GM12878 (cell line): ENCODE data around the gene CHRNB2. TPM values are rescaled to one million over a fixed set of nuclear protein-coding genes. Genes with fewer than 3 reads are reported as not detected.

Experiments used
- ATAC-seq: fragments of 200-7000 bp; cut with Tn5 transposase; 3 replicates; pipeline ENCODE4 v1.9.1; 2020; ENCODE audit warnings: mild to moderate bottlenecking, moderate library complexity
- BruUV-seq: library from RNA; stranded (reverse); fragments of 400-500 nt; replicated peaks from 2 replicates; lab custom pipeline; 2021; lab: Mats Ljungman, UMichigan
- CTCF ChIA-PET: fragments of 300-600 bp; sonication (Branson Sonifier 250); formaldehyde crosslinking; extraction: SDS; loops from one replicate; lab custom pipeline; 2021; ENCODE audit warnings: inconsistent platforms; lab: Yijun Ruan, JAX
- POLR2A ChIA-PET: fragments of 350-600 bp; formaldehyde crosslinking; extraction: SDS; loops from one replicate; lab custom pipeline; 2021; ENCODE audit warnings: inconsistent platforms; lab: Charles Lee
- RAD21 ChIA-PET: fragments of 300-600 bp; sonication (Branson Sonifier 250); formaldehyde crosslinking; loops from one replicate; lab custom pipeline; 2023; ENCODE audit warnings: antibody characterized with exemption; ENCODE audit not compliant: unreplicated experiment; lab: Charles Lee
- SMC1A ChIA-PET: fragments of 300-600 bp; sonication (Branson Sonifier 250); formaldehyde crosslinking; loops from one replicate; lab custom pipeline; 2023; ENCODE audit not compliant: unreplicated experiment, uncharacterized antibody; lab: Charles Lee
- DNase-seq: peaks from one replicate; pipeline ENCODE4 v3.0.0-alpha.2; 2011; ENCODE audit warnings: low read depth, low spot score
- FAIRE-seq: peaks from 3 replicates; lab custom pipeline; 2011; peaks lifted over from hg19 to GRCh38; lab: Jason Lieb, UNC
- H2AFZ ChIP-seq: 2 replicates; pipeline ENCODE4 v1.6.0; 2011; ENCODE audit warnings: low read depth, low read length, control low read depth; ENCODE audit not compliant: control insufficient read depth
- H3K27ac ChIP-seq: 2 replicates; pipeline ENCODE4 v1.5.1; 2011; ENCODE audit warnings: control low read depth; ENCODE audit not compliant: control insufficient read depth, insufficient read depth
- H3K27me3 ChIP-seq, 2 experiments: replicated peaks in 1 of 2; 2 replicates each; pipeline versions ENCODE4 v1.6.0 to v1.6.1; 2011; ENCODE audit warnings: low read length in 1 of 2; ENCODE audit not compliant: control insufficient read depth in 2 of 2, insufficient read depth in 2 of 2
- H3K36me3 ChIP-seq, 2 experiments: 2 replicates each; pipeline ENCODE4 v1.5.1; 2011; ENCODE audit warnings: low read length in 1 of 2; ENCODE audit not compliant: control insufficient read depth in 2 of 2, insufficient read depth in 2 of 2
- H3K4me1 ChIP-seq: 2 replicates; pipeline ENCODE4 v1.6.1; 2011; ENCODE audit warnings: mild to moderate bottlenecking, low read length, moderate library complexity, mixed read lengths; ENCODE audit not compliant: control insufficient read depth, insufficient read depth
- H3K4me2 ChIP-seq: 2 replicates; pipeline ENCODE4 v1.6.0; 2011; ENCODE audit warnings: control low read depth; ENCODE audit not compliant: control insufficient read depth, insufficient read depth
- H3K4me3 ChIP-seq: fragments of 200-600 bp; sonication (generic); 2 replicates; pipeline ENCODE4 v1.5.1; 2016
- H3K79me2 ChIP-seq: 2 replicates; pipeline ENCODE4 v1.6.0; 2011; ENCODE audit warnings: low read length; ENCODE audit not compliant: control insufficient read depth, insufficient read depth
- H3K9ac ChIP-seq: 2 replicates; pipeline ENCODE4 v1.8.0; 2011; ENCODE audit warnings: low read length, control low read depth, mixed read lengths; ENCODE audit not compliant: control insufficient read depth, insufficient read depth
- H3K9me3 ChIP-seq: replicated peaks from 3 replicates; pipeline ENCODE4 v1.5.1; 2011; ENCODE audit warnings: mild to moderate bottlenecking, low read length; ENCODE audit not compliant: control insufficient read depth, insufficient read depth
- H4K20me1 ChIP-seq: 2 replicates; pipeline ENCODE4 v1.6.0; 2011; ENCODE audit not compliant: control insufficient read depth, insufficient read depth
- CHD1 ChIP-seq: IDR thresholded peaks from 2 replicates; pipeline ENCODE4 v1.6.1; 2012; ENCODE audit warnings: low read depth, low read length, improper control_type of control experiment
- ELK1 ChIP-seq: IDR thresholded peaks from 2 replicates; pipeline ENCODE4 v1.6.1; 2012; ENCODE audit warnings: low read depth, low read length, improper control_type of control experiment
- EP300 ChIP-seq, 2 experiments: fragments of 150-350 bp in 1 of 2; IDR thresholded peaks; 2 replicates each; pipeline ENCODE4 v1.6.1; 2011 to 2012; ENCODE audit warnings: low read depth in 2 of 2, low read length in 2 of 2, borderline replicate concordance in 1 of 2, improper control_type of control experiment in 1 of 2, inconsistent platforms in 1 of 2; ENCODE audit not compliant: control insufficient read depth in 1 of 2
- ESRRA ChIP-seq: IDR thresholded peaks from 2 replicates; pipeline ENCODE4 v1.6.1; 2012; ENCODE audit warnings: mild to moderate bottlenecking, low read length, improper control_type of control experiment
- EZH2 ChIP-seq: IDR thresholded peaks from 2 replicates; pipeline ENCODE4 v1.6.1; 2012; ENCODE audit warnings: low read depth, mild to moderate bottlenecking, control low read depth, inconsistent platforms, low read length, borderline replicate concordance; ENCODE audit not compliant: control insufficient read depth
- GATAD2B ChIP-seq: fragments of 450-650 bp; conservative IDR thresholded peaks from 2 replicates; pipeline ENCODE4 v1.6.1; 2017; ENCODE audit warnings: low read depth, mild to moderate bottlenecking, moderate library complexity
- MEF2B ChIP-seq: fragments of 450-650 bp; IDR thresholded peaks from 2 replicates; pipeline ENCODE4 v1.6.1; 2018; ENCODE audit warnings: mild to moderate bottlenecking, moderate library complexity; ENCODE audit not compliant: partially characterized antibody, poor library complexity, severe bottlenecking
- MYC ChIP-seq: IDR thresholded peaks from 2 replicates; pipeline ENCODE4 v1.6.1; 2011; ENCODE audit warnings: mild to moderate bottlenecking, low read length, moderate library complexity, inconsistent platforms; ENCODE audit not compliant: insufficient read depth, insufficient replicate concordance, insufficient read length, severe bottlenecking
- NFYA ChIP-seq: IDR thresholded peaks from 2 replicates; pipeline ENCODE4 v1.6.1; 2011; ENCODE audit warnings: low read depth, mild to moderate bottlenecking, low read length, improper control_type of control experiment, borderline replicate concordance
- NR2F1 ChIP-seq: fragments of 450-650 bp; conservative IDR thresholded peaks from 2 replicates; pipeline ENCODE4 v1.6.1; 2017; ENCODE audit warnings: mild to moderate bottlenecking
- RAD21 ChIP-seq: IDR thresholded peaks from 2 replicates; pipeline ENCODE4 v1.6.1; 2011; ENCODE audit warnings: mild to moderate bottlenecking, low read depth, low read length, moderate library complexity; ENCODE audit not compliant: insufficient read depth
- RAD51 ChIP-seq: fragments of 450-650 bp; IDR thresholded peaks from 2 replicates; pipeline ENCODE4 v1.6.1; 2016; ENCODE audit warnings: moderate library complexity, mild to moderate bottlenecking, inconsistent platforms
- RCOR1 ChIP-seq: conservative IDR thresholded peaks from 2 replicates; pipeline ENCODE4 v1.6.1; 2012; ENCODE audit warnings: low read depth, low read length, improper control_type of control experiment
- RFX5 ChIP-seq: IDR thresholded peaks from 2 replicates; pipeline ENCODE4 v1.6.1; 2011; ENCODE audit warnings: low read depth, low read length, improper control_type of control experiment
- SMARCA5 ChIP-seq: fragments of 450-650 bp; IDR thresholded peaks from 2 replicates; pipeline ENCODE4 v1.6.1; 2017; ENCODE audit warnings: mild to moderate bottlenecking
- WGBS: methylation state at CpG from one replicate; pipeline ENCODE4 v1.1.6; 2016; ENCODE audit warnings: low lambda C conversion rate; ENCODE audit not compliant: insufficient replicate concordance, insufficient coverage; ENCODE audit errors: missing lambda C conversion rate; 5-methylcytosine and 5-hydroxymethylcytosine counted together
- in situ Hi-C: fragments of 300-500 bp; cut with MboI; formaldehyde crosslinking; loops from 9 replicates; pipeline ENCODE4 v1.14.3; 2018; ENCODE audit warnings: mixed read lengths
- intact Hi-C: fragments of 100-400 bp; cut with micrococcal nuclease; formaldehyde crosslinking; loops from one replicate; pipeline ENCODE4 v1.14.2; 2022; ENCODE audit not compliant: unreplicated experiment
- polyA plus RNA-seq, 11 experiments: library from polyadenylated mRNA; depleted of rRNA in 4 of 11; unstranded in 6 of 11; stranded (reverse) in 5 of 11; fragments of >200 nt; fragmentation: Nextera tagmentation in 4 of 11; fragmentation: Illumina TruSeq in 1 of 11; extraction: Ambion mirVana in 4 of 11; extraction: Trizol in 1 of 11; gene quantifications; 1 replicate in 1 of 11; 2 replicates in 10 of 11; pipeline versions ENCODE4 v1.2.1 to v1.2.3, GENCODE V29; 2011 to 2016; ENCODE audit warnings: inconsistent platforms in 2 of 11, missing spikeins in 2 of 11, low read depth in 1 of 11
- total RNA-seq, 4 experiments: library from RNA; depleted of rRNA in 3 of 4; stranded (reverse); fragments of >200 nt in 3 of 4; fragmentation: Illumina TruSeq in 1 of 4; extraction: Trizol in 1 of 4; gene quantifications; 2 replicates each; pipeline versions ENCODE4 v1.2.1 to v1.2.3, GENCODE V29; 2013 to 2021

CHRNB2 gene
- total and polyA plus RNA-seq, 10 of the 15 experiments (the other 5 are each of a cell fraction or from before 2014, with no cell fraction given) = 0.01 to 0.11 (median 0.03) TPM; not detected in 6

- Histone ChIP-seq H3K36me3 (no peaks in the 10 kb centered on the region; a peak in 1 of 4 replicates), H3K27ac (no peak overlapping the region), H3K4me1 (no peaks in the 10 kb centered on the region), H3K27me3 (peaks cover 0 to 5% of the 10 kb centered on the region in 2 experiments; a peak in 2 of 4 replicates), H4K20me1 (no peaks in the 10 kb centered on the region; the same call in 1 of the 2 replicates), H3K4me2 (no peak overlapping the region), H3K9ac (no peak overlapping the region), H3K9me3 (no peaks in the 10 kb centered on the region), H3K4me3 (no peak overlapping the region), H3K79me2 (no peaks in the 10 kb centered on the region), H2AFZ (no peak overlapping the region)
- DNase-seq (no peak), FAIRE-seq (no peak), ATAC-seq (no peak; the same call in 2 of the 3 replicates)
- no peak for TF ChIP-seq CHD1
- peak; percentile 78; the same call in 1 of the 2 replicates for TF ChIP-seq RFX5
- RAD21 ChIA-PET = no interaction called here
- intact Hi-C loops (no loop called here), in situ Hi-C loops (no loop called here)
- CTCF ChIA-PET = interaction anchor here (0.6 to 1.1 kb wide), 2 partner anchors 12 to 36 kb away, joined by 3 to 4 read pairs; no protein-coding TSS in a partner anchor
- POLR2A ChIA-PET = interaction anchor here (0.7 kb wide), 1 partner anchor 32 kb away, joined by 3 read pairs; no protein-coding TSS in a partner anchor
- no TSS peak for BruUV-seq
- WGBS = 45% methylated on average over 10 of the region's 10 CpGs
- SMC1A ChIA-PET = interaction anchor here (1.1 kb wide), 1 partner anchor 13 kb away, joined by 3 read pairs; no protein-coding TSS in a partner anchor
These were observed 5.0 kb downstream of the CHRNB2 start for GRCh38 chr1:154572468-154573167.

GRCh38 chr1:154573168-154573510 is 5.6 kb downstream of the CHRNB2 start:
- ATAC-seq (no peak), DNase-seq (no peak), FAIRE-seq (peak; percentile 13)
- H3K9me3 ChIP-seq = no peaks in the 10 kb centered on the region
- H3K36me3 ChIP-seq = peaks cover 0 to 1% of the 10 kb centered on the region in 2 experiments; a peak in 1 of 4 replicates
- peaks cover 0 to 5% of the 10 kb centered on the region in 2 experiments; a peak in 2 of 4 replicates for H3K27me3 ChIP-seq
- H4K20me1 ChIP-seq = no peaks in the 10 kb centered on the region; the same call in 1 of the 2 replicates
- no peak overlapping the region for H3K4me3 ChIP-seq
- no peak overlapping the region for H2AFZ ChIP-seq
- no peaks in the 10 kb centered on the region for H3K4me1 ChIP-seq
- ChIA-PET RAD21 (no interaction called here), SMC1A (interaction anchor here (1.1 kb wide), 1 partner anchor 13 kb away, joined by 3 read pairs; no protein-coding TSS in a partner anchor), POLR2A (interaction anchor here (0.7 kb wide), 1 partner anchor 32 kb away, joined by 3 read pairs; no protein-coding TSS in a partner anchor), CTCF (interaction anchor here (1.1 to 2.1 kb wide), 2 partner anchors 36 to 94 kb away, joined by 4 read pairs; no protein-coding TSS in a partner anchor)
- H3K9ac ChIP-seq = no peak overlapping the region
- H3K27ac ChIP-seq = no peak overlapping the region
- intact Hi-C loops (no loop called here), in situ Hi-C loops (no loop called here)
- no peaks in the 10 kb centered on the region for H3K79me2 ChIP-seq
- 2% methylated on average over 3 of the region's 3 CpGs for WGBS
- no peak overlapping the region for H3K4me2 ChIP-seq
- BruUV-seq = no TSS peak
- no peak for TF ChIP-seq EZH2
- TF ChIP-seq ELK1 = no peak
- no peak for TF ChIP-seq SMARCA5
- no peak for TF ChIP-seq MYC
- TF ChIP-seq ESRRA = no peak
- no peak for TF ChIP-seq RAD51
- no peak for TF ChIP-seq MEF2B
- TF ChIP-seq GATAD2B = no peak
- TF ChIP-seq EP300 (IDR thresholded peaks at IDR 0.05; ENCODE audit: borderline replicate concordance in 1 of 2, control insufficient read depth in 1 of 2, low read depth in 2 of 2, low read length in 2 of 2) = no peak
- no peak for TF ChIP-seq NFYA
- no peak for TF ChIP-seq NR2F1
- TF ChIP-seq RCOR1 = no peak
- TF ChIP-seq RAD21 = no peak
